Measurements from ENCODE around the gene TIGD4.
"Not testable (repeated sequence)": the region's sequence is repeated elsewhere in the genome, so short reads cannot be mapped to it uniquely, and the experiment has no call there.

The TIGD4 gene

GRCh38 chr4:152784490-152785350, 5.2 kb upstream of the TIGD4 start:
- DNase-seq (ENCODE audit: low read depth in 2 of 3, low spot score in 1 of 3): no peak

DNA sequence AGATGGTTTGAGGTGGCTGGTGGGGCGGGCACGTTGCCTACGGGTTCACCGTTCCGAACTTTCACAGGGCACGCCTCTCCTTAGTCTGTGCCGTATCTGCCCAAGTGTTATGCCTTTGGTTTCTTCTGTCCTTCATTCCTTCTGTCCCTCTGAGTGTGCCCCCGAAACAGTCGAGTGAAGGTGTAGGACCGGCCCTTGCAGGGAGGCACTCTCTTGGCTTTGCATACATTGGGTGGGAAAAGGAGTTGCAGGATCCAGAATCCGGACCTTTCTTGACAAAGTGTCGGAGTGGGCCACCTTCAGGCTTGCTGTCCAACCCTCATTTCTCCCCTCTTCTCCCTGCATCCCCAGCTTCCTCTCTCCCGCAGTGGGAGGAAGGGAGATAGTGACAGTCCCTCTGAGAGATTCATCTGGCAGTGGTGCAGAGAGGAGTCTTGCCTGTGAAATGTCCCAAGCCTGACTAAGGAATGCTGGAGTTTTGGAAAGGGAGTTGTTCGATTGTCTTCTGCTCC, 793 bp upstream of the TIGD4 start:
- DNase-seq (ENCODE audit: low read depth in 2 of 3, low spot score in 1 of 3): peak in 1 of 3 donors; percentile 47

- peak in 2 of 3 donors; percentile 10 to 14 for DNase-seq (ENCODE audit: low read depth in 2 of 3, low spot score in 1 of 3)
Observed at GRCh38 chr4:152778656-152779512, 646 bp downstream of the TIGD4 start.

- DNase-seq (ENCODE audit: low read depth in 2 of 3, low spot score in 1 of 3): no peak
Observed at GRCh38 chr4:152777488-152777887, 2.0 kb downstream of the TIGD4 start.

GRCh38 chr4:152776352-152776751, 3.2 kb downstream of the TIGD4 start:
- DNase-seq (ENCODE audit: low read depth in 2 of 3, low spot score in 1 of 3): no peak

DNA sequence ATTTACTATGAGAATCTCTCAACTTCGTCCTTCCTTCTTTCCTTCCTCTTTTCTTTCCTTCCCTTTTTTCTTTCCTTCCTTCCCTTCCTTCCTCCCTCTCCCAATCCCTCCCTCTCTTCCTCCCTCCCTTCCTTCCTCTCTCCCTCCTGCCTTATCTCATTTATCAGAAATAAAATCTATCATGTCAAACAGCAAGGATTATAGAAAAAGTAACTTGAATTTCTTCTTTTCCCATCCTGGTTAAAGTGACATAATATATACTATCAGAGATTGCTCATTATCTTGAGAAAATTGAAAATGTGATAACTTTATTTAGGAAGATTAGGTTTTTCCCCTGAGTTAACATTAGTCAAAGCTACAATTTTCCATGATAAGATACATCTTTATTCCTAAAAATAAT, 5.6 kb downstream of the TIGD4 start:
- no peak for DNase-seq (ENCODE audit: low read depth in 2 of 3, low spot score in 1 of 3)

DNA sequence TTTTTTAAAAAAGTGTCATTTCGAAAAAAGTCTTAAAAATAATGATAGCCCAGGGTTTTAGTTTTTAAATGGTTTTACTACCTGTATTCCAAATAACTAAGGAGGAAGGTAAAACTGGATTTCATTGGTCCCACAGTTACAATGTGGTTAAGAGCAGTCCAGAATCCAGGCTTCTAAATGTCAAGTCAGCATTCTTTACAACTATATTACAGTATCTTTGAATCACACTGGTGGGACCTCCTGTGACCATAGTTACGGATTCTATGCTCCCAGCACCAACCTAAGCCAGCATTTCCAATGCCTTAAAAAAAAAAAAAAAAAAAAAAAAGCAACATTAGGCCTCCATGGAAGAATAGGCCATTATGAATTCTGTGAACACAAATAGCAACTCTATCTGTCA, 6.2 kb downstream of the TIGD4 start:
- DNase-seq (ENCODE audit: low read depth in 2 of 3, low spot score in 1 of 3): no peak

DNA sequence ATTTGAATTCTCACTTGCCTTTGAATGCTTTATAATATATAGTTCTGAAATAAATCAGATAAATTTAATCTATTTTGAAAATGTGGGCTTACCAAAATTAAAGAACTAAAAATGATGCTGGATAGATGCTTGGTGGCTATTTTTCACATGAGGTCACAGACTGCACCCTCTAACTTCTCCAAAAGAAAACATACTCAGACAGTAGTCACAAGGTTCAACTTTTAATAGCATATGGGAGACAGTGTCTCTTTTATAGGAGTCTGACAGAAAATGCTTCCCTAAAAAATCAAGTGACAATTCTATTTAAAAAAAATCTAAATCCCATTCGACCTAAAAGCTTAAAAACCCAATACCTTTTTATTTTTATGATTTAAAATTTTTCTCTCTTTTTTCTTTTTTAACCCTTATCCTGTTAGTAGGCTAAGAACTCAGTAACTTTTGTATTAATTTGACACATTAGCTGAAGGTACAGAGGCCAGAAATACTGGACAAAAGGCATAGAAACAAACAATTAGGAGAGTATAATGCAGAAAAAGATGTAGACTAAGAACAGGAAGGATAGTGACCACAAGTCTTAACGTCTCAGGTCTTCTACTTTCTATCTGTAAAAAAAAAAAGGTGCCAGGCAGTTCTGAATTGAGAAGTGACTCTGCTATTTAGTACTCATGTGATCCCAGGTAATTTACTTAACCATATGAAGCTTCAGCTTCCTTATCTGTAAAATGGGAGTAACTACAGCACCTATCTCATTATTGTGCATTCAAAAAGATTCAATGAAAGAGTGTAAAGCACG, 7.6 kb downstream of the TIGD4 start:
- DNase-seq (ENCODE audit: low read depth in 2 of 3, low spot score in 1 of 3): no peak

DNA sequence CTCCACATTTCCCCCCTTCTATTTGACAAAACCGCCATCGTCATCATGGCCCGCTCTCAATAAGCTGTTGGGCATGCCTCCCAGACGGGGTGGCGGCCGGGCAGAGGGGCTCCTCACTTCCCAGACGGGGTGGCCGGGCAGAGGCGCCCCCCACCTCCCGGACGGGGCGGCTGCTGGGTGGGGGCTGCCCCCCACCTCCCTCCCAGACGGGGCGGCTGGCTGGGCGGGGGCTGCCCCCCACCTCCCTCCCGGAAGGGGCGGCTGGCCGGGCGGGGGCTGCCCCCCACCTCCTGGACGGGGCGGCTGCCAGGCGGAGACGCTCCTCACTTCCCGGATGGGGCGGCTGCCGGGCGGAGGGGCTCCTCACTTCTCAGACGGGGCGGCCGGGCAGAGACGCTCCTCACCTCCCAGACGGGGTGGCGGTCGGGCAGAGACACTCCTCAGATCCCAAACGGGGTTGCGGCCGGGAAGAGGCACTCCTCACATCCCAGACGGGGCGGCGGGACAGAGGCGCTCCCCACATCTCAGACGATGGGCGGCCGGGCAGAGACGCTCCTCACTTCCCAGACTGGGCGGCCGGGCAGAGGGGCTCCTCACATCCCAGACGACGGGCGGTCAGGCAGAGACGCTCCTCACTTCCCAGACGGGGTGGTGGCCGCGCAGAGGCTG, 14.3 kb downstream of the TIGD4 start:
- not testable (repeated sequence) for DNase-seq (ENCODE audit: low read depth in 2 of 3, low spot score in 1 of 3)

DNA sequence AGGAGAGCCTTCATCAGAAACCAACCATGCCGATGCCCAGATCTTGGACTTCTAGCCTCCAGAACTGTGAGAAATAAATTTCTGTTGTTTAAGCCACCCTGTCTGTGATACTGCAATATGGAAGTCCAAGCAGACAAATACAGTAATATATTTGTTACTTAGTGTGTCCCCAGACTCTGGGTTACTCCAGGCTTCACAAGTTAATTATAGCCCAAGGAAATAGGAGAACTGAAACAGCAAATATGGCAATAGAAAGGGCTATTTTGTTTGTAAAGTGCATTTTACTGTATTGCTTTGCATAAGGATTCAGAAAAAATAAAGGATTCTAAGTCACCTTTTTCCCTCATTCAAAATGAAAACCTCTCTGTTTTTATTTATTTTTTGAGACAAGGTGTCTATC, 15.7 kb downstream of the TIGD4 start:
- DNase-seq (ENCODE audit: low read depth in 2 of 3, low spot score in 1 of 3): no peak

- DNase-seq (ENCODE audit: low read depth in 2 of 3, low spot score in 1 of 3): no peak
Observed at GRCh38 chr4:152748619-152749018, 30.9 kb downstream of the TIGD4 start.

DNA sequence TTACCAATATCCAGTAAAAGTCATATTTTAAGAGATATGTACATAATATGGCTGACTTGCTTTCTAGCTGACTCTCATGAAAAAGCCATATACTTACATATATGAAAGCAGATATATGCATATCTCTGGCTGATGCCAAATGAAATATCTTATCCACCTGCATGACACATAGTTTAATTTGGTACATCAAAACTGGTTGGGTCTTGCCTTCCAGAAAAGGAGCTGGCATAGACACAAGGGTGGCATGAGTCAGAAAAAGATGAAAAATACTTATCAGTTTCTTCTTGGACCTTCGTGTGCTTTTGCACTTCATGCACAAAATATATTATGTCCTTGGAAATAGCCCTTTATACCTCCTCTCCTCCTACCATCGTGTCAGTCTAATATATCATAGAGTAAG, 32.1 kb downstream of the TIGD4 start:
- DNase-seq (ENCODE audit: low read depth in 2 of 3, low spot score in 1 of 3): no peak

DNA sequence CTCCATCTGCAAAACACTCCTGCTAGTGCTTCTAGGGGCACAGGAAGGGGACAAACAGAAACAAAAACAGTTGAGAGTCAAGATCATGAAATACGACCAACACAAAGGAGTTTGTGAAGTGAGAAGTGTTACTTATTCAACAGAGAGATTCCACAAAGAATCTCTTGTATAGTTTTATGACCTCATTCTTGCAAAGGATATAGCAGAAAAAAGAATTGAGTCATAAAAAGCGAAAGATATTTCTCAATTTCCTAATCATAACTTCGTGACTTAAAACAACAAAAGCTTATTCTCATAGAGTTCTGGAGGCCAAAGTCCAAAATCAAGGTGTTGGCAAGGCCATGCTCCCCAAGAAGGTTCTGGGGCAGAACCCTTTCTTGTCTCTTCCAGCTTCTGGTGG, 40.7 kb downstream of the TIGD4 start:
- no peak for DNase-seq (ENCODE audit: low read depth in 2 of 3, low spot score in 1 of 3)

GRCh38 chr4:152735906-152736305, 43.6 kb downstream of the TIGD4 start:
- no peak for DNase-seq (ENCODE audit: low read depth in 2 of 3, low spot score in 1 of 3)

DNA sequence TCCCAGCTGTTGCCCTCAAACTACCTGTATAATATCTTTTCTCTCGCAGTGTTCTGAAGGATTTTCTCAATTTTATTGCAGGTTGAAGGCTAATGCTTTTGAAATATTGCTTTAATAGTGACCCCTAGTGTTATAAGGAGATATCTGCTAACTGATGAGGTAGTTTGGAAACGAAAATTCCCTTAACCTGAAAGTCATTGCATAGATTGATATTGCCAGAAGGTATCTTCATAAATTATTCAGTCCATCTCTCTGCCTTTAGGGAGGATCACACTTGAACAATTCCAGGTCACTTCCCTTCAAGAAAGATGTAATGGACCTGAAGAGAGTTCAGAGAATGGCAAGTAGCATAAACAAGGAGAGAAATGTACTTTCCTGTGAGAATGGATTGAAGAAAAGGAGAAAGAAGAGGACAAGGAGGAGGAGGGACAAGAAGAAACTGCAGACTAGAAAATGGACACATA, 44.1 kb downstream of the TIGD4 start:
- DNase-seq (ENCODE audit: low read depth in 2 of 3, low spot score in 1 of 3): no peak

DNA sequence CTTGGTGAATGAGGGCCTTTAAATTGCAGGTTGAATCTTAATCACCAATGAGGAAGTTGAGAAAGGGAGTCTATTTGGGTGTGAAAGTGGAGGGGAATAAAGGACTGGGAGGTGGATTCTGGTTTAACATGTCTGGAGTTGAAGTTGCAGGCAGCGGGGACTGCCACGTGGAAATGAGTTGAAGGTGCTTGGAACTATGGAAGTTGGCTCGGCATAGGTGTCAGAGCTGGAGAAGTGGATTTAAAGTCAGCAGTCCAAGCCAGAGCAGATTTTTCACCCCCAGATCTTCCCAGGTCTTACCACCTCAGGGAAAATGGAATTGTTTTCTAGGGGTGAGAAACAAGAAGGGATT, 44.9 kb downstream of the TIGD4 start:
- no peak for DNase-seq (ENCODE audit: low read depth in 2 of 3, low spot score in 1 of 3)

- no peak for DNase-seq (ENCODE audit: low read depth in 2 of 3, low spot score in 1 of 3)
Observed at GRCh38 chr4:152734015-152734698, 45.4 kb downstream of the TIGD4 start.

DNA sequence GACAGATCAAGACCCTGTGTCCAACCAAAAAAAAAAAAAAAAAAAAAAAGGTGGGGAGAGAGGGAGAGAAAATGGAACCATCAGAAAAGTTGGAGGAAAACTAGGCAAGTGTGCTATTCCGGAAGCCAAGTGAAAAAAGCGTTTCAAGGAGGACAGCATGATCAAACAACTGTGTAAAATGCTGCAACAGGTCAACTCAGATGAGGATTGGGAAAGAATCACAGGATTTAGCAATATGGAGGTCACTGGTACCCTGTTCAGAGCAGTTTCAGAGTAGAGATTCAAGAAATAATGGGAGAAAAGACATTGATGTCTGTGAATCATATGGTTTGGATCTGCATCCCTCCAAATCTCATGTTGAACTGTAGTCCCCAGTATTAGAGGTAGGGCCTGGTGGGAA, 47.5 kb downstream of the TIGD4 start:
- DNase-seq (ENCODE audit: low read depth in 2 of 3, low spot score in 1 of 3): no peak

DNA sequence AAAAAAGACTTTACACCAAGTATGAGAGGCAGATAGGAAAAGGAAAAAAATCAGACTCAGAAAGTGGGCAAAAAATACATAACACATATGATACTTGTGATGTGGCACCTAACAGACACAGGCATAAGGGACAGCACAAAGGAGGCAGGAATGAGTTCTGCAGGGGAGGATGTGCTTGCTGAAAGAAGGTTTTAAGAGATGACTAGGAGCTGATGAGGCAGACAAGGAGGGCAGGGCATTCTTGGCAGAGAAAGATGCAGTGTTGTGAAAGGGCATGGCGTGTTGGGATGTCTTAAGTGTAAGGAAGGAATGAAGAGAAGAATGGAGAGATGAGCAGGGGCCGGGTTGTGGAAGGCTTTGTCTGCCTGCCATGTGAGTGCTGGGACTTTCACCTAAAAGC, 50.1 kb downstream of the TIGD4 start:
- DNase-seq (ENCODE audit: low read depth in 2 of 3, low spot score in 1 of 3): no peak

DNA sequence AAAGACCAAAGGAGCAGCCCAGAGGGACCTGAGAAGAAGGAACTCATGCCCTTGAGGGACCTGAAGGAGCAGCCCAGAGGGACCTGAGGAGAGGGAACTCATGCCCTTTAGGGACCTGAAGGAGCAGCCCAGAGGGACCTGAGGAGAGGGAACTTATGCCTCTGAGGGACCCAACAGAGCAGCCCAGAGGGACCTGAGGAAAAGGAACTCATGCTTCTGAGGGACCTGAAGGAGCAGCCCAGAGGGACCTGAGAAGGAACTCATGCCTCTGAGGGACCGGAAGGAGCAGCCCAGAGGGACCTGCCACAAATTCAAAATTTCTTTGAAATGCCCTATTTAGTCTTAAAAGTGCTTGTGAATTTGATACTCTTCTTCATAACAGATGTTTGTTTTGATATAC, 51.2 kb downstream of the TIGD4 start:
- no peak for DNase-seq (ENCODE audit: low read depth in 2 of 3, low spot score in 1 of 3)

All from stimulated activated CD4-positive, alpha-beta T cell treated with anti-CD3 and anti-CD28 coated beads, Interleukin-12 subunit alpha, Interleukin-12 subunit beta, amount 100 ng/mL, for 48 hours (primary cell).